CD4-positive, alpha-beta T cell treated with Interleukin-4 for 1 hour (primary cell): ENCODE data around the gene AP2A1.
"Not testable (repeated sequence)": the region's sequence is repeated elsewhere in the genome, so short reads cannot be mapped to it uniquely, and the experiment has no call there.

Source experiments
- DNase-seq, 2 donors: peaks; one replicate each; pipeline ENCODE4 v3.0.0-alpha.2; 2020 to 2022

Gene AP2A1

DNA sequence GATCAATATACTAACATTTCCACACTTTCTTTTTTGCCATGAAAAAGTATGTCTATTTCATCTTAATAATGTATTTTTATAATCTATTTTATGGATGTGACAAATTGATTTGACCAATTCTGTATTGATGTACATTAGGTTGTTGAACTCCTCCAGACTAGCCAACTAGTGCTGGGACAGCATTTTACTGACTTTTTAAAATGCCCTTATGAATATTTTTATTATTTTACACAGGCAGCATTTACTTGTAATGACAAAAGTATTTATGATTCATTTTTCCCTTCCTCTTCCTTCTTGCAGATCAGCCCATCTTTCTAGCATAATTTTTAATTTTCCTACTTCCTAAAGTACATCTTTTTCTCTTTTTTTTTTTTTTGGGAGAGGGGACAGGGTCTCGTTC is 47.2 kb downstream of the AP2A1 start:
- no peak for DNase-seq

DNA sequence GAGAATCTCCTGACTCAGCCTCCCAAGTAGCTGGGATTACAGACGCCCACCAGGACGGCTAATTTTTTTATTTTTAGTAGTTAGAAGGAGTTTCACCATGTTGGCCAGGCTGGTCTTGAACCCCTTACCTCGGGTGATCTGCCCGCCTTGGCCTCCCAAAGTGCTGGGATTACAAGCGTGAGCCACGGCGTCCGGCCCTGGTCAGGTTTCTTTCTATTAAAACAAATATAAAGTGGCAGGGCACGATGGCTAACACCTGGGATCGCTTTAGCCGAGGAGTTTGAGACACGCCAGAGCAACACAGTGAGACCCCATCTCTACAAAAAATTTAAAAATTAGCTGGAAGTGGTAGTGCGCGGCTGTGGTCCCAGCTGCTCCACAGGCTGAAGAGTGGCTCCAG is 49.8 kb downstream of the AP2A1 start:
- no peak for DNase-seq

DNA sequence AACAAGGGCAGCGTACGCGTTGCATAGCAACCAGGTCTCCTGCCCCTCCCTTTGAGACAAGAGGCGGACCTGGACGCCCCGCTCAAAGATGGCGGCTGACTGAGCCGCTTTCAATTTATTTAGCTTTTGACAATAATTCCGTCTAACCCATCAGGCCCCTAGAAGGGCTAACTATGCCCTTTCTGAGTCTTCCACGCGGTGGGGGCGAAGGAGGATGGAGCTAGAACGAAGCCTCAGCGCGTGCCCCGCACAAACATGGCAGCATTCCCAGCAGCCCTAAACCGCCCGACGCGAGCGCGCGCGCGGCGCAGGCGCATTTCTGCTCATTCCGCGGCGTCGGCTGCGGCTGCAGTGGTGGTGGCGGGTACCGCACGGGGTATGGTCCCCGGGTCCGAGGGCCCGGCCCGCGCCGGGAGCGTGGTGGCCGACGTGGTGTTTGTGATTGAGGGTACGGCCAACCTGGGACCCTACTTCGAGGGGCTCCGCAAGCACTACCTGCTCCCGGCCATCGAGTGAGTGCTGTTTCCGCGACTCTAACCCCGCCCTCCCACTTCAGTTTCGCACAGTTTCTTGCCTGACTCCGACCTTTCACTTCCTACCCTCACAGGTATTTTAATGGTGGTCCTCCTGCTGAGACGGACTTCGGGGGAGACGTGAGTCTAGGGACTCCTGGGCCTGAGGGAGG is 51.3 kb downstream of the AP2A1 start, which contains the start of gene MED25:
Gene MED25, plus strand, starts transcription at position 326 of the 685 bp plus-strand sequence. Its CDS starts 53 bp downstream, at position 379.
- peak; percentile 91 to 92 for DNase-seq

DNA sequence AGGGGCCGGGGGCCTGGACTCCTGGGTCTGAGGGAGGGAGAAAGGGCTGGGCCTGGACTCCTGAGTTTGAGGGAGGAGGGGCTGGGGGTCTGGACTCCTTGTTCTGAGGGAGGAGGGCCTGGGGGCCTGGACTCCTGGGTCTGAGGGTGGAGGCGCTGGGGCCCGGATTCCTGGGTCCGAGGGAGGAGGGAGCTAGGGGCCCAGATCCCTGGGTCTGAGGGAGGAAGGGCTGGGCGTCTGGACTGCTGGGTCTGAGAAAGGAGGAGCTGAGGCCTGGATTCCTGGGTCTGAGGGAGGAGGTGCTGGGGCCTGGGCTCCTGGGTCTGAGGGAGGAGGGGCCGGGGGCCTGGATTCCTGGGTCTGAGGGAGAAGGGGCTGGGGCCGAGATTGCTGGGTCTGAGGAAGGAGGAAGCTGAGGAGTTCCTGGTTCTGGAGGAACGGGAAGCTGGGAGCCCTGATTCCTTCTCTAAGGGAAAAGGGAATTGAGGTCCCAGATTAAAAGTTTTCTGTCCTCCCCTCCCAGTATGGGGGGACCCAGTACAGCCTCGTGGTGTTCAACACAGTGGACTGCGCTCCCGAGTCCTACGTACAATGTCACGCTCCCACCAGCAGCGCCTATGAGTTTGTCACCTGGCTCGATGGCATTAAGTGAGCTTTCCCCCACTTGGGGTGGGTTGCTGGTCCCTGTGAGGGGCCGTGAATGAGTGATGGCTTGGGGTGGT is 52.0 kb downstream of the AP2A1 start:
- no peak for DNase-seq

DNA sequence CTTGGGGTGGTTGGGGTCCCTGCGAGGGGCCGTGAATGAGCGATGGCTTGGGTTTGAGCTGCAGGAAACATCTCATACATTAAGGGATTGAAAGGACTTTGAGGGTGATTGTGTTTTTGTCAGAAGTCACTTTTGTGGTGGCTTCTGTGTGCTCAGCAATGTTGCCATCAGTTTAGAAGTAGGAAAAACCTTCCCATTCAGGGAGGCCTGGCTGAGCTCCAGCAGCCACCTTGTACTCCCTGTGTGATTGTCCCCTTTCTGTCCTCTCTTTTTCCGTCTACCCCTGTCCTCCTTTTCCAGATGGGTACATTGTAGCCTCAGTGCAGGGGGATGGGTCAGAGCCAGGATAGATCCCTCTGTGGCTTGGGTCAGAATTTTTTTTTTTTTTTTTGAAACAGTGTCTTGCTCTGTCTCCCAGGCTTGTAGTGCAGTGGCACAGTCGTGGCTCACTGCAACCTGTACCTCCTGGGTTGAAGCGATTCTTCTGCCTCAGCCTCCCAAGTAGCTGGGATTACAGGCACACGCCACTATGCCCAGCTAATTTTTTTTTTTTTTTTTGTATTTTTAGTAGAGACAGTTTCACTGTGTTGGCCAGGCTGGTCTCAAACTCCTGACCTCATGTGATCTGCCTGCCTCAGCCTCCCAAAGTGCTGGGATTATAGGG is 52.8 kb downstream of the AP2A1 start:
- DNase-seq = not testable (repeated sequence)

DNA sequence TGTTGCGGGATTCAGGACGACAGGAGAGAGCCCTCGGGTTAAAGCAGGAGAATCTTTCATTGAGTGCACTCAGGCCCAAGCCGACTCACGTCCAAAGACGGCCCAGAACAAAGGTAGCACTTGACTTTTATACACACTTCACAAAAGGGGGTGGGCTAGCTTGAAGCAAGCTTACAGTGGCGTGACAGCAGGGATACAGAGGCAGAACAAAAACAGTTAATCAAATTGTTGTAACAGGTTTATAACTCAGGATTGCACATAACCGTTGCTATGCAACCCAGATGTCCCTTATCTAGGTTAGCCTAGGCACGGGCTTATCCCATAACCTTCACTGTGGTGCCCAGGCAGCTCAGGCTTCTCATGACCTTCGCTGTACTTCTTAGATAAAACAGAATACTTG is 53.3 kb downstream of the AP2A1 start:
- DNase-seq = no peak

DNA sequence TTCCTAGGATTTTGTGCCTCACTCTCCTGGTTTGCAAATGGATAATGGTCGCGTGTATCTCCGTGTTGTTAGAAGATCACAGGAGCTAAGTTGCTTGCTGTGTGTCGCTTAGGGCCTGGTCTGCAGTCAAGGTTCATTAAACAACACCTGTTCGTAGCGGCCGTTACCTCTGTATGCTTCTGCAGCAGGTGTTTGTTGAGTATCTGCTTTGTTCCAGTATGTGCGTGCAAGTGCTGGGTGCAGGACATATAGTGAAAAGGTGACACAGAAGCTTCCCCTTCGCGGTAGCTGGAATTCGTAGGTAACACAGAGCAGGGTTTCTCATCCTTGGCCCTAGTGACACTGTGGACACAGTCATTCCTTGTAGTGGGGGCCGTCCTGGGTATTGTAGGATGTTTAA is 56.7 kb downstream of the AP2A1 start:
- no peak for DNase-seq

- no peak for DNase-seq
These were observed 57.9 kb downstream of the AP2A1 start for GRCh38 chr19:49824662-49825061.

DNA sequence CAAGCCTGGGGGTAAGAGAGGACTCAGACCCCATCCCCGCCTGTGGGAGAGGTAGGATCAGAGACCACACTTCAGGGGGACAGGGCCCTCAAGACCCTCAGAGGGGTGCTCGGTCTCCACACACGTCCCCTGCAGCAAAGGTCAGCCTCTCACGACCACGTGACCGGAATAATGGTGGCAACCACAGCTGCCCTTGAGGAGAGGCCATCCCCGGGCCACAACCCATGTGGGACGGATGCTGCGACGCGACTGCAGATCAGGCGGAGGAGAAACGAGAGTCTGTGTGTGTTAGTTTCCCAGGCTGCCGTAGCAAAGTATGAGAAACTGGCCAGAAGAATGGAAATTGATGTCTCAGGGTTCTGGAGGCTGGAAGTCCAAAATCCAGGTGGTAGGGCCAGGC is 60.2 kb downstream of the AP2A1 start:
- DNase-seq = no peak

GRCh38 chr19:49829200-49829599 is 62.4 kb downstream of the AP2A1 start:
- DNase-seq = no peak

- no peak for DNase-seq
These were observed 62.9 kb downstream of the AP2A1 start for GRCh38 chr19:49829721-49830120.

GRCh38 chr19:49830766-49831165 is 64.0 kb downstream of the AP2A1 start:
- DNase-seq = no peak

GRCh38 chr19:49831592-49831991 is 64.8 kb downstream of the AP2A1 start:
- DNase-seq = no peak

GRCh38 chr19:49832556-49832955 is 65.8 kb downstream of the AP2A1 start:
- no peak for DNase-seq

DNA sequence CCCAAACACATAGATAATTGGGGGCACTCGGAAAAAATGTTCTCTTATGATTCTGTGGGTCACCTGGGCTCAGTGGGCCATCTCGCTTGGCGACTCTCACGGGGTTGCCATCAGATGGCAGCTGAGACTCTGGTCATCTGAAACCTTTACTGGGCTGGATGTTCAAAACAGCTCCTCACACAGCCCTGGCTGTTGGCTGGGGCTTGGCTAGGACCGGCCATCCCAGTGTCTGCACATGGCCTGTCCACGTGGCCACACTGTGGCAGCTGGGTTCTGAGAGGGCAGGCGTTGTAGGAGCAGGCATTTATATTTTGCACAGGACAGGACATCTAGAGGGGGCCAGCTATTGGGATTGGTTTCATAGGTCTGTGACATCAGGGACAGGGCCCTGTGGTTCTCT is 66.8 kb downstream of the AP2A1 start:
- no peak for DNase-seq

GRCh38 chr19:49835562-49835961 is 68.8 kb downstream of the AP2A1 start:
- DNase-seq = no peak

GRCh38 chr19:49836176-49837008 is 69.6 kb downstream of the AP2A1 start:
- DNase-seq = no peak

DNA sequence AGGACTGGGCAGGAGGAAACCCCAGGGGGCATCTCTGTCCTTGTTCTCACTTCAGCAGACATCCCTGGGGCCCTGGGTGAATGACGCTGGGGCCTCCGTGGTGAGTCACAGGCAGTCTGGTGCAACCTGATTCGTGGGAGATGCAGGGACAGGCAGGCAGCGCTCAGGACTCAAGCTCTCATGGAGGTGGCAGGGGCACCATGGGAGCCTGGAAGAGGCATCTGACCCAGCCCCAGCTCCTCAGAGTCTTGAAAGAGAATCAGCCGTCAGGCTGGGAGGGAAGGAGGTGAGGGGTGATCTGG is 70.2 kb downstream of the AP2A1 start:
- no peak for DNase-seq

DNA sequence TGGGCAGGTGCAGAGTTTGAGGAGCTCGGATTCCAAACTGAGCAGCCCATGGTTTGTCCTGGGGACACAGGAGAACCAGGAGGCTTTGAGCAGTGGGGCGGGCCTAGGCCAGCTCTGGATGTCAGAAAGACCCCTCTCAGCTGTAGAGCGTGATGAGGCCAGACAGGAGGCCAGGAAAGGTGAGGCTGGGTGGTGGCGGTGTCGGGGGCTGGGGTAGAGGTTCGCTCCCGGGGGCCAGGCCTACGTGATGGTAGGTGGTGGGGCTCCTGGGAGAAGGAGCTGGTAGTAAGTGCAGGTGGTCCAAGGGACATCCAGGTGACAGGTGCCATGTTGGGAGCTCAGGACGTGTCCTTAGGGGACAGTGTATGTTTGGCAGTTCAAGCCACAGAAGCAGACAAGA is 70.6 kb downstream of the AP2A1 start:
- no peak for DNase-seq

DNA sequence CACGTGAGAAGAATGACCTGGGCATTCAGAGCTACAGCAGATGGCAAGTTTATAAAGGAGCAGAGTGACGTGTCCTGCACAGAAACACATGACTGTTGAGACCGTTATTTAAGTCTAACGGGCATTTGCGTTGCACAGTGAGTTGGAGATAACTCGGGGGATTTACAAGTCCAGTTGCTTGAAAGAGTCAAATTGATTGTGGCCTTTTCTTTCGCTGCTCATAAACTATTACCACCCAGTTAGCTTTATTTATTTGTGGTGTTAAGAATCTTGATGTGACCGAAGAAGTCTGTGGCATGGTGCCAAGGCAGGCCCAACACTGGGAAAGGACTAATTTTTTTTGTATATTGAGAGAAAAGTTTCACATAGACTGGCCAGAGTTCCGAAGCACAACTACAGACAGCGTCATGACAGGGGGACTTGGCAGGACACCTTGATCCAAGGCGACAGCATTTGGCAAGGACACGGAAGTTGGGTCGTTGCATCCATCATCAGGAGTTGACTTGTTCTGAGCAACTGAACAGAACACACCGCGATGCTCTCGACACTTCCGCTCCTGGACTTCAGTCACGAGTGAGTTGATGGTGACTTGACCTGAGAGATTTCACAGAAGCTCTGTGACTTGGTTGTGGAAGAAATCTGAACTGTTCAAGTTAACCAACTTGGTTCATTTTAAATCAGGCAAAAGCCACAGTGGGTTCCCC is 72.2 kb downstream of the AP2A1 start:
- DNase-seq = no peak

DNA sequence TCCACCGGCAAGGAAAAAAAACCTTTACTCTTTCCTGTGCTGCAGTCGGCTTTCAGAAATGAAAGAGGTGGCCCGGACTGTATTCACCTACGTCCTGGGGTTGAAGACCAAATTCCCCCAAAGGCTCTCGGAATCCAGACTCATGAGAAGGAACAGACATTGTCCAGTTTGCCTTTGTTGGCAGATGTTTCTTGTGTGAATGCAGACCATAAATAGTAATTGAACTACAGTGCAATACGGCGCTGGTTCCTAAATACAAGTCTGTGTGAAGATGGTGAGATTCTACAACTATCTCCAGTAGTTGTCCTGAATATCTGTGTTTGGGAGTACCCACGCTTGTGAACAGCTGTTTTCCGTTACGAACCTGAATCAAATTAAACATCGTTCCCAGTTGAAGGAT is 72.9 kb downstream of the AP2A1 start:
- DNase-seq = no peak

GRCh38 chr19:49840321-49840720 is 73.5 kb downstream of the AP2A1 start:
- DNase-seq = no peak
